Left lung (tissue), 10 donors: ENCODE results near the gene GRM7. TPM values are rescaled to one million over a fixed set of nuclear protein-coding genes. Genes with fewer than 3 reads are reported as not detected.
A peak's percentile ranks its signal among the peaks of the same experiment; 100 is the strongest.

Source experiments
- ATAC-seq: fragments of 200-7000 bp; cut with Tn5 transposase; one replicate; pipeline ENCODE4 v1.9.1; 2020; ENCODE audit warnings: moderate library complexity
- DNase-seq, 4 donors: peaks; one replicate each; pipeline ENCODE4 v3.0.0-alpha.2; 2013 to 2020
- H3K27ac ChIP-seq, 2 donors: fragments of 200-600 bp; sonication (generic) in 1 of 2; one replicate each; pipeline versions ENCODE4 v1.5.0 to v1.8.0; 2020 to 2021
- H3K27me3 ChIP-seq, 2 donors: fragments of 200-600 bp; sonication (generic) in 1 of 2; one replicate each; pipeline versions ENCODE4 v1.5.0 to v1.8.0; 2020 to 2021
- H3K36me3 ChIP-seq, 2 donors: fragments of 200-600 bp; sonication (generic) in 1 of 2; one replicate each; pipeline versions ENCODE4 v1.5.0 to v1.8.0; 2020 to 2021
- H3K4me1 ChIP-seq, 2 donors: fragments of 200-600 bp; one replicate each; pipeline ENCODE4 v1.8.0; 2021
- H3K4me3 ChIP-seq, 2 donors: fragments of 200-600 bp; sonication (generic) in 1 of 2; one replicate each; pipeline versions ENCODE4 v1.5.0 to v1.8.0; 2020 to 2021; ENCODE audit warnings: mild to moderate bottlenecking in 1 of 2
- H3K9me3 ChIP-seq, 2 donors: fragments of 200-600 bp; sonication (generic) in 1 of 2; one replicate each; pipeline versions ENCODE4 v1.5.0 to v1.8.0; 2020 to 2021
- CTCF ChIP-seq, 2 donors: fragments of 200-600 bp; sonication (generic) in 1 of 2; IDR thresholded peaks; one replicate each; pipeline versions ENCODE4 v1.5.0 to v1.8.0; 2021; ENCODE audit warnings: antibody characterized with exemption in 2 of 2
- intact Hi-C, 2 donors: fragments of 100-400 bp; cut with DNase I; formaldehyde crosslinking; loops; one replicate each; pipeline versions ENCODE4 v1.11.2 to v1.14.2; 2022
- polyA plus RNA-seq, 6 donors: library from polyadenylated mRNA; unstranded; fragments of 120-200 nt; gene quantifications; one replicate each; pipeline ENCODE4 v1.2.1, GENCODE V29; 2013; ENCODE audit not compliant: insufficient read length in 6 of 6
- total RNA-seq, 2 donors: library from RNA; stranded (reverse); fragmentation: NEBNext Ultra II Directional; extraction: Animal tissue kit (Norgen Biotek cat#: 25700); gene quantifications; one replicate each; pipeline ENCODE4 v1.2.1, GENCODE V29; 2021
- donor health status: DM: no; HTN: yes; CAD: no.
- donor health status: DM: no; HTN: no; CAD: no.

The GRM7 gene
- total and polyA plus RNA-seq, 8 donors = 0.04 to 0.72 (median 0.27) TPM

GRCh38 chr3:7444886-7445285, 584.0 kb downstream of the GRM7 start:
- Histone ChIP-seq H3K27ac (no peak overlapping the region), H3K4me1 (no peaks in the 10 kb centered on the region)
- ATAC-seq = no peak

GRCh38 chr3:7445331-7445730, 584.4 kb downstream of the GRM7 start:
- ATAC-seq (no peak), DNase-seq (no peak)
- no peak for TF ChIP-seq CTCF (IDR thresholded peaks at IDR 0.05)
- no peak overlapping the region for H3K4me3 ChIP-seq
- no peaks in the 10 kb centered on the region for H3K27me3 ChIP-seq
- no peaks in the 10 kb centered on the region for H3K9me3 ChIP-seq
- intact Hi-C loops = no loop called here
- H3K36me3 ChIP-seq = no peaks in the 10 kb centered on the region
- no peaks in the 10 kb centered on the region for H3K4me1 ChIP-seq
- no peak overlapping the region for H3K27ac ChIP-seq

More at GRCh38 chr3:7444886-7445285, 584.0 kb downstream of the GRM7 start:
- no peak overlapping the region for H3K4me3 ChIP-seq
- no peaks in the 10 kb centered on the region for H3K27me3 ChIP-seq
- peak in 1 of 4 donors; percentile 3 for DNase-seq
- H3K36me3 ChIP-seq = no peaks in the 10 kb centered on the region
- intact Hi-C loops = no loop called here
- no peak for TF ChIP-seq CTCF (IDR thresholded peaks at IDR 0.05)
- H3K9me3 ChIP-seq = no peaks in the 10 kb centered on the region

- H3K27me3 ChIP-seq = no peaks in the 10 kb centered on the region
- no peak for DNase-seq
- H3K4me3 ChIP-seq = no peak overlapping the region
- TF ChIP-seq CTCF (IDR thresholded peaks at IDR 0.05) = no peak
- ATAC-seq = no peak
- H3K9me3 ChIP-seq = no peaks in the 10 kb centered on the region
- no peak overlapping the region for H3K27ac ChIP-seq
- intact Hi-C loops = no loop called here
- H3K4me1 ChIP-seq = no peaks in the 10 kb centered on the region
- no peaks in the 10 kb centered on the region for H3K36me3 ChIP-seq
These were observed 586.4 kb downstream of the GRM7 start for GRCh38 chr3:7447197-7447769.

DNA sequence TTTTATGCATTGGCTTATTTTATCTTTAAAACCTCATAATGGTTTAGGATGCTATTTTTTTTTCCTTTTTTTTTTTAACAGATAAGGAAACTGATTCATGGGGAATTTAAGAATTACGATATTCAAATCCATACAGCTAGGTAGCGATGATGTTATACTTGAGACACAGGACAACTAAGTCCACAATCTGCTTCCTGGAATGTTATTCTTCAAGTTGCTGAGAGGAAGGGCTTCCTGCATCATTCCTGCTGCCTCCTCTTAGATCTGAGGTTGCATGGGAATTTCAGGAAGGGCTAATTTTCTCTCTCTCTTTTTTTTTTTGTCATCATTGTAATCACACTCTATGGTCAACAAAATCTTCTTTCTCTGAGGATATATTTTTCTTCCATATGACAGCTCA, 595.5 kb downstream of the GRM7 start:
- H3K27me3 ChIP-seq = no peaks in the 10 kb centered on the region
- H3K4me3 ChIP-seq = no peak overlapping the region
- intact Hi-C loops = no loop called here
- no peak for TF ChIP-seq CTCF (IDR thresholded peaks at IDR 0.05)
- ATAC-seq = no peak
- DNase-seq = no peak
- H3K9me3 ChIP-seq = no peaks in the 10 kb centered on the region
- no peaks in the 10 kb centered on the region for H3K4me1 ChIP-seq
- no peaks in the 10 kb centered on the region for H3K36me3 ChIP-seq
- no peak overlapping the region for H3K27ac ChIP-seq

- Histone ChIP-seq H3K4me3 (no peak overlapping the region), H3K4me1 (no peaks in the 10 kb centered on the region), H3K36me3 (no peaks in the 10 kb centered on the region), H3K27me3 (no peaks in the 10 kb centered on the region), H3K9me3 (no peaks in the 10 kb centered on the region), H3K27ac (no peak overlapping the region)
- ATAC-seq (no peak), DNase-seq (no peak)
- no peak for TF ChIP-seq CTCF (IDR thresholded peaks at IDR 0.05)
- intact Hi-C loops = no loop called here
These were observed 600.4 kb downstream of the GRM7 start for GRCh38 chr3:7461202-7461825.
